ENCODE results near the gene RAB3GAP1. TPM values are rescaled to one million over a fixed set of nuclear protein-coding genes. Genes with fewer than 3 reads are reported as not detected.

RAB3GAP1 gene
- total RNA-seq, 1 experiment from 2014 or later = 36.8 TPM

DNA sequence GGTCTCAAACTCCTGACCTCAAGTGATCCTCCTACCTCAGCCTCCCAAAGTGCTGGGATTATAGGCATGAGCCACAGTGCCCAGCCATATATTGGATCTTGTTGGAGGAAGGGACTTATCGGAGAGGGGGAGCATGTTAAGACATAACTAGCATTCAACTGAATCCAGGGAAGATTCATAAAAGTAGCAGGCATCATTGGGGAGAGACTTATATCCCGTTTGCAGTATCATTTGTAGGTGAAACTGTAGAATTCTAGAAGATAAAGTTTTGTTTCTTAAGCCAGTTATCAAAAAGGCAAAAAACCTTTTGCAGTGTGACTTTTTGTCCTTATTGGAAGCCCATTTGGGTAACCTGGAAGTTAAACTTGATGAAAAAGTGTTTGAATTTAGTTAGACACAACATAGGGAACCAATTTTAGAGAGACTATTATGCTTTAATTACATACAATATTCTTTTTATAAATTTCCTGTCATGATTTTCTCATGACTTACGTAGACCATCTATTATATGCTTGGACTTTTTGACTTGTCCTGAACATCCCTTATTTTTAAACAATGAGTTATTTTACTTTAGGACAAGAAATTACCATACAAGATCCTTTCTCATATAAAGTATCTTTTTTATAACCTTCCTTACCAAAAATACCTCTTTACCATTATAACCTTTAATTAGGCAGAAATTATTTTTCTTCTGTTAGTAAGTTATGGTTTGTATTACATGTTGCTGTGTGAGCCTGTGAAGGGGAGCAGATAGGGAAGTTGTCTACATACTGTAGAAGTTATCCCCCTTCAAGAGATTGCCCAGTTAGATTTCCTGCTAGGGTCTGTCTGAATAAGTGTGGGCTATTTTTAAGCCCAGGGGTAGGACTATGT lies 20.3 kb downstream of the RAB3GAP1 start:
- ChIA-PET POLR2A (ENCODE audit: unreplicated experiment) (no interaction called here), CTCF (no interaction called here)
- no peak overlapping the region for H3K27ac ChIP-seq
- H3K4me1 ChIP-seq (replicated peaks; ENCODE audit: insufficient read depth) = peaks cover 13% of the 10 kb centered on the region
- H3K27me3 ChIP-seq (ENCODE audit: insufficient read depth, low read depth) = no peaks in the 10 kb centered on the region
- H3K4me3 ChIP-seq = no peak overlapping the region
- H2AFZ ChIP-seq = no peak overlapping the region
- DNase-seq = no peak
- H3K36me3 ChIP-seq (ENCODE audit: low read depth) = peaks cover 26% of the 10 kb centered on the region
- no peak overlapping the region for H3K4me2 ChIP-seq
- H3K9me3 ChIP-seq (ENCODE audit: insufficient read depth, low read depth) = peaks cover 38% of the 10 kb centered on the region
- H4K20me1 ChIP-seq (ENCODE audit: insufficient read depth) = no peaks in the 10 kb centered on the region; the same call in 1 of the 2 replicates
- H3K79me2 ChIP-seq (ENCODE audit: low read depth) = peaks cover 45% of the 10 kb centered on the region; the same call in 1 of the 2 replicates
- H3K9me2 ChIP-seq (ENCODE audit: insufficient read depth) = no peaks in the 10 kb centered on the region
- intact Hi-C loops (cut with micrococcal nuclease; ENCODE audit: unreplicated experiment) = no loop called here
- no TSS peak for BruUV-seq (replicated peaks)
- no peaks in the 10 kb centered on the region for H3F3A ChIP-seq (ENCODE audit: insufficient read depth, low read depth)
- no peak for TF ChIP-seq EZH2 (IDR thresholded peaks at IDR 0.05; ENCODE audit: low read depth)
- TF ChIP-seq CTCF (conservative IDR thresholded peaks at IDR 0.05) = no peak

- Histone ChIP-seq H3K9me3 (ENCODE audit: insufficient read depth, low read depth) (peaks cover 34% of the 10 kb centered on the region), H3F3A (ENCODE audit: insufficient read depth, low read depth) (no peaks in the 10 kb centered on the region), H3K4me1 (replicated peaks; ENCODE audit: insufficient read depth) (peaks cover 13% of the 10 kb centered on the region), H3K27ac (no peak overlapping the region), H4K20me1 (ENCODE audit: insufficient read depth) (peaks cover 8% of the 10 kb centered on the region; the same call in 1 of the 2 replicates), H3K4me2 (peak overlapping the region; percentile 30), H3K79me2 (ENCODE audit: low read depth) (peaks cover 40% of the 10 kb centered on the region; the same call in 1 of the 2 replicates), H3K27me3 (ENCODE audit: insufficient read depth, low read depth) (no peaks in the 10 kb centered on the region), H3K4me3 (no peak overlapping the region), H2AFZ (no peak overlapping the region), H3K9me2 (ENCODE audit: insufficient read depth) (no peaks in the 10 kb centered on the region), H3K36me3 (ENCODE audit: low read depth) (peaks cover 21% of the 10 kb centered on the region)
- peak; percentile 41 to 59 for DNase-seq
- ChIA-PET CTCF (no interaction called here), POLR2A (ENCODE audit: unreplicated experiment) (no interaction called here)
- TF ChIP-seq CTCF (conservative IDR thresholded peaks at IDR 0.05) (no peak), EZH2 (IDR thresholded peaks at IDR 0.05; ENCODE audit: low read depth) (no peak)
- intact Hi-C loops (cut with micrococcal nuclease; ENCODE audit: unreplicated experiment) = no loop called here
- no TSS peak for BruUV-seq (replicated peaks)
These were observed 22.1 kb downstream of the RAB3GAP1 start for GRCh38 chr2:135074216-135074615.

GRCh38 chr2:135076556-135076955 lies 24.5 kb downstream of the RAB3GAP1 start:
- no TSS peak for BruUV-seq (replicated peaks)
- intact Hi-C loops (cut with micrococcal nuclease; ENCODE audit: unreplicated experiment) = no loop called here
- POLR2A ChIA-PET (ENCODE audit: unreplicated experiment) = no interaction called here
- Histone ChIP-seq H3K4me3 (no peak overlapping the region), H3K4me2 (no peak overlapping the region), H3K4me1 (replicated peaks; ENCODE audit: insufficient read depth) (peaks cover 13% of the 10 kb centered on the region), H3K27me3 (ENCODE audit: insufficient read depth, low read depth) (no peaks in the 10 kb centered on the region), H3K79me2 (ENCODE audit: low read depth) (peaks cover 40% of the 10 kb centered on the region; the same call in 1 of the 2 replicates), H4K20me1 (ENCODE audit: insufficient read depth) (peaks cover 13% of the 10 kb centered on the region; the same call in 1 of the 2 replicates), H3K36me3 (ENCODE audit: low read depth) (peaks cover 10% of the 10 kb centered on the region; the same call in 1 of the 2 replicates), H3K9me3 (ENCODE audit: insufficient read depth, low read depth) (peaks cover 23% of the 10 kb centered on the region), H2AFZ (no peak overlapping the region), H3K9me2 (ENCODE audit: insufficient read depth) (no peaks in the 10 kb centered on the region), H3F3A (ENCODE audit: insufficient read depth, low read depth) (no peaks in the 10 kb centered on the region), H3K27ac (no peak overlapping the region)
- CTCF ChIA-PET = no interaction called here
- no peak for TF ChIP-seq CTCF (conservative IDR thresholded peaks at IDR 0.05)
- TF ChIP-seq EZH2 (IDR thresholded peaks at IDR 0.05; ENCODE audit: low read depth) = no peak
- DNase-seq = no peak
